ENCODE data around the gene CAMK2N2.

DNA sequence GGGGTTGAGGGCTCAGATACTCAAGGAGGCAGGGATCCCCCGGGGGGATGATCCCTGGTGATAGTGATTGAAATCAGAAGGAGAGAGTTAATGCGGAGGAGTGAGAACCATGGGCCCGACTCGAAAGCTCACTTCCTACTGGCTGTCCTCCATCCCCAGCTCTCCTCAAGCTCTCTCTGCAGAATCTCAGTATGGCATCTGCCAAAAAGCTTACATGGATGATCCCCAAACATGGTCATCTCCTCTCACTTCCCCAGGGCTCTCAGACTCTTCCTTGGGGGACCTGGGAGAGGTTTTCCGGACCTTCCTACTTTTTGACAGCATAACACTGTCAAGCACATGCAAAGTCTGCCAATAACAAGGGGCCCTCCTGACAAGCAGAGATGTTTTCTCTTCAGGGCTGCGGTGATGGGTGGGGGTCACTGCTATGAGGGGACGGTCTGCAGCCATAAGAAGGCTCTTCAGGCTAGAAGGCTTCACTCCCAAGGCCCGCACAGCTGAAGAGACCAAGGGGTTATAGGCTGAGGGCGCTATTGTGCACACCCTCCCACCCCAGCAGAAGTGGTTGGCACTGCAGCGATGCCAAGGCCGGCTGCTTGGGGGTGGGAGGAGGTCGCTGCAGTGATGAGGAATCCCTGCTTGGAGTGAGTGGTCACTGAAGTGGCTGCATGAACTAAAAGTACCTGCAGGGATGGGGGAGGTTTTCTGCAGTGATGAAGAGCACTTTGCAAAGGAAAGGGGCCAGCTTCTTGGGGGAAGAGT lies 32.8 kb downstream of the CAMK2N2 start:
- TF ChIP-seq, protein P1, sequence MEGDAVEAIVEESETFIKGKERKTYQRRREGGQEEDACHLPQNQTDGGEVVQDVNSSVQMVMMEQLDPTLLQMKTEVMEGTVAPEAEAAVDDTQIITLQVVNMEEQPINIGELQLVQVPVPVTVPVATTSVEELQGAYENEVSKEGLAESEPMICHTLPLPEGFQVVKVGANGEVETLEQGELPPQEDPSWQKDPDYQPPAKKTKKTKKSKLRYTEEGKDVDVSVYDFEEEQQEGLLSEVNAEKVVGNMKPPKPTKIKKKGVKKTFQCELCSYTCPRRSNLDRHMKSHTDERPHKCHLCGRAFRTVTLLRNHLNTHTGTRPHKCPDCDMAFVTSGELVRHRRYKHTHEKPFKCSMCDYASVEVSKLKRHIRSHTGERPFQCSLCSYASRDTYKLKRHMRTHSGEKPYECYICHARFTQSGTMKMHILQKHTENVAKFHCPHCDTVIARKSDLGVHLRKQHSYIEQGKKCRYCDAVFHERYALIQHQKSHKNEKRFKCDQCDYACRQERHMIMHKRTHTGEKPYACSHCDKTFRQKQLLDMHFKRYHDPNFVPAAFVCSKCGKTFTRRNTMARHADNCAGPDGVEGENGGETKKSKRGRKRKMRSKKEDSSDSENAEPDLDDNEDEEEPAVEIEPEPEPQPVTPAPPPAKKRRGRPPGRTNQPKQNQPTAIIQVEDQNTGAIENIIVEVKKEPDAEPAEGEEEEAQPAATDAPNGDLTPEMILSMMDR (IDR thresholded peaks at IDR 0.05): no peak
- no peak for TF ChIP-seq POLR2A (IDR thresholded peaks at IDR 0.05)
